GM21576 (cell line): ENCODE data around the gene NUAK2.

Experiments
- ATAC-seq: cut with Tn5 transposase; IDR thresholded peaks from one replicate; pipeline ENCODE4 v1.9.1; 2021; ENCODE audit warnings: mild to moderate bottlenecking, moderate library complexity; ENCODE audit not compliant: unreplicated experiment

Gene NUAK2

DNA sequence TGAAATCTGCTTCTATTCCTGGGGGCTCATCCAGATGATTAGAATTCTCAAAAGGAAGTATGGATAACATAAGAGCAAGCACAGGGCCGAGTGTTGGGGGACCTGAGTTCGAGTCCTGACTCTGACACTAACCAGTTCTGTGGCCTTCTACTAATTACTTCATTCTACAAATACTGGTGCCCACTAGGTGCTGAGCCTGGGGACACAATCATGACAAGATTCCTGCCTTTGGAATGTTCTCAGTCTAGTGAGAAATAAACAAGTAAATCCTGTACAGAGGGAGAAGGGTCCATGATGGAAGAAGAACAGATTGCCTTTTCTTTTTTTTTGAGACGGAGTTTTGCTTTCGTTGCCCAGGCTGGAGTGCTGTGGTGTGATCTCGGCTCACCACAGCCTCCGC lies 2.2 kb upstream of the NUAK2 start:
- no peak for ATAC-seq

DNA sequence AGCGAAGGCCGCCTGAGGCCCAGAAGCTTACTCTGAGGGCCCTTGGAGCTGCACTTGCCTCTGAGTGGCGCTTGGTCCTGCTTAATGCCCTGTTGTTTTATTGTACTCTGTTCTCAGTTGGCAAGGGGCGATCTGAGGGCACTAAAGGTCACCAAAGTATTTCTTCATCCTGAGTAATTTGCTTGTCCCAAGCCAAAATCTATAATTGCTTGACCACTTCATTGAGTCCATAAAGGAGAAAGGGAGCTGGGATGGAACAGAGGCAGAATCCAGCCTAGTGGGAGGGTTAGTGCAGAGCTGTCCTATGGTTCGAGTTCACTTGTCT lies 376 bp upstream of the NUAK2 start:
- ATAC-seq = no peak

- no peak for ATAC-seq
These were observed 2.2 kb downstream of the NUAK2 start for GRCh38 chr1:205319081-205320018.

GRCh38 chr1:205318231-205318991 lies 3.1 kb downstream of the NUAK2 start:
- no peak for ATAC-seq

DNA sequence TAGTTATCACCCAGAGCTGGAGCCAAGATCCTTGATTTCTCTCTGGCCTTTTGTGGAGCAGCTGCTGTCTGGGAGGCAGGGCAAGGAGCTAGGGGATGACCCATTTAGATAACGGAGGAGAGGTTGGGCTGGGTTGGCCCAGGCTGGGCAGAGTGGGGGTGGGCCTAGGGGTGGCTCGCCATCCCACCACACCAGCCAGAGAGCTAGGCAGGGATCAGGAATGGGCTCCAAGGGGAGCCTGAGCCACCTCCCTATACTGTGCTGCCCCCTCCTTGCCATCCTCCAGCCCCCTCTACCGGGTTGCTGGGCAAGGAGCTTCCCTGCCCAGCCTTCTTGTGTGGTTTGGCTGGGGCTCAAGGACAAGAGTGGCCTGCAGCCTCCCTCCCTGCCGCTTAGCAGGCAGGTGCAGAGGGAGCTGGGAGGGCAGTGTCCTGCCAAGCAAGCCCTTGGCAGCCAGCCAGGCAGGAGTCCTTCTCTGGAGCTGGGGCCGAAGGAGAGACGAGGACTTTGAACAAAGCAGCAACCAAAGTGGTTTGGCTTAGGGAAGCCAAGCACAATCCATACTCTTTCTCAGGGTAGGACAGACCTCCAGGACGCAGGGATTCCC lies 4.1 kb downstream of the NUAK2 start:
- no peak for ATAC-seq

DNA sequence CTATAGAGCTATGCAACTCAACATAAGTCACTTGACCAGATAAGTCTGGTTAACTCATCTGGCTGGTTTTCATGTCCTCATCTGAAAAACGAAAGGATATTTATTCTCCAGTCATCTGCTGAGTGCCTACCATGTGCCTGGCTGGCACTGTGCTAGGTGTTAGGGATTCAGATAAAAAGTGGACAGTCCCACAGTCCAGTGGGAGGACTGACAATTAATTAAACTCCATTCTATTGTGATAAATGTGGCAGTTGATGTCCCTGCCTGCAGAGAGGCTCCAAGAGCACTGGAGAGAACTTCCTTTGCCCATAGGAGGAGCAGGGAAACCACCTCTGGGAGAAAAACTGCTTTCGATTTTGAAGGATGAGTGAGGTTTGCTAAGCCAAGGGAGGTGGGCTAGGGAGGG lies 5.4 kb downstream of the NUAK2 start:
- no peak for ATAC-seq

- no peak for ATAC-seq
These were observed 6.4 kb downstream of the NUAK2 start for GRCh38 chr1:205315008-205315618.

- peak; percentile 45 for ATAC-seq
These were observed 7.8 kb downstream of the NUAK2 start for GRCh38 chr1:205313563-205314308.

DNA sequence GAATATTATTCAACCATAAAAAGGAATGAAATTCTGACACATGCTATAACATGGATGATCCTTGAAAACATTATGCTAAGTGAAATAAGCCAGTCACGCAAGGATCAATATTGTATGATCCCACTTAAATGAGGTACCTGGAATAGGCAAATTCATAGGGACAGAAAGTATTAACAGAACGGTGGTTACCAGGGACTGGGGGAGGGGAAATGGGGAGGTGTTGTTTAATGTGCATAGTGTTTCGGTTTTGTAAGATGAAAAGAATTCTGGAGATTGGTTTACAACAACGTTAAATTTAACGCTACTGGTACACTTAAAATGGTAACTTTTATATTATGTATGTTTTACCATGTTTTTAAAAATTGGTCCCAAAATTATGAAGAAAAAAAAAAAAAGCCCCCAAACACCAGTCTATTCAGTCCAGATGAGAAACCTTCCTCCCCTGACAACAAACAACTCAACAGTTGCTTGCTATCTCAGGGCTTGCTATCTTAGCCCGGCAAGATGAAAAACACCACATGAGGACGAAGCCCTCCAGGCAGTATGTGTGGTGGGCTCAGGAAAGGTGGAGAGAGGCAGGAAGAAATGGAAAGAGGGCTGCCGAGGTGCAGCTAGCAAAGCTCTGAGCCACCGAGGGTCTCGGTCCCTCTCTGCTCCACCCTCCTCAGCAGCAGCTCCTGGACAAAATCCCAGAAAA lies 8.5 kb downstream of the NUAK2 start:
- ATAC-seq = no peak

DNA sequence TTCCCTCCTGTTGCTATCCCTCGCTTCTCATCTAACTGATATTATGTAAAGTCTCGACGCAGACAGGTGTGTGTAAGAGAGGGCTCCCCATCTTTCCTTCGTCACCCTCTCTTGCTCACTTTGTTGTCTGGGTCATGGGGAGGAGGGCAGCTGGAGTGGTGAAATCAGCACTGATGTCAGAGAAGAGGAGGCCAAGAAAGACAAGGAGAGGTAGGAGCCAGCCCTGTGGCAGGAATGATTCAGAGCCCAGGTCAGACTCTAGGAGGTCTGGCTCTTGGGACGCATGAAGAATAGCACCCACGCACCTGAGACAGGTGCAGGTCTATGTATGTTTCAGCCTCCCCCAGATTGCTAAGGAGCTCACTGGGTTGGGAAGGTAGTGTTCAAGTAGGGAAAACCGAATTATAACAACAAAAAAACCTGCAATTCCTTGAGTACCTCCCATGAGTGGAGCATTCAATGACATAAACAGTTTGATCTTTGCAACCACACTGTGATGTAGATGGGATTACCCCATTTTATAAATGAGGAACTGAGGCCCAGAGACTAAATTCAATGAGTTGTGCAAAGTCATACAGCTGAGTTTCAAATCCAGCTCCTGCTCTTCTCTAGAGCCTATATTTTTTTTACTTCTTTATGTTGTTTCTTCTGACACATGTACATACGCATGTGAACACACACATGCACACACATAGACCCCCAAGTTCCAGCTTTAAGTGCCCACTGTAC lies 10.4 kb downstream of the NUAK2 start:
- ATAC-seq = no peak

DNA sequence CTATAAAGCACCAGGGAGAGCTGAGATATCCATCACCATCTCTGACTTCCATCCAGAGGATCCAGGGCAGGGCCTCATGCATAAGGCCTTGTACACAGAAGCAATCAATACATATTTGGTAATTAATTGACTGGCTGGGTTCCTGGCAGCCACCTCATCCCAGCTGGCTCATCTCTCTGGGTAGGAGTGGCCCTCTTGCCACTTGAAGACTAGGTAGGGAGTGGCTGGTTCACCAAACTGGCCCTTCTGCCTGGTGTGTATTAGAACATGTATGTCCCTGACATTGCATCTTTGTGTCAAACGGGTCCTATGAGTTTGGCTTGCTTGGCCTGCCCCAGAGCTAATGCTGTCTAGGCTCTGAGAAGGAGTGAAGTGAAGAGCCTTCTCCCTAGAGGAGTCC lies 11.8 kb downstream of the NUAK2 start:
- ATAC-seq = no peak

DNA sequence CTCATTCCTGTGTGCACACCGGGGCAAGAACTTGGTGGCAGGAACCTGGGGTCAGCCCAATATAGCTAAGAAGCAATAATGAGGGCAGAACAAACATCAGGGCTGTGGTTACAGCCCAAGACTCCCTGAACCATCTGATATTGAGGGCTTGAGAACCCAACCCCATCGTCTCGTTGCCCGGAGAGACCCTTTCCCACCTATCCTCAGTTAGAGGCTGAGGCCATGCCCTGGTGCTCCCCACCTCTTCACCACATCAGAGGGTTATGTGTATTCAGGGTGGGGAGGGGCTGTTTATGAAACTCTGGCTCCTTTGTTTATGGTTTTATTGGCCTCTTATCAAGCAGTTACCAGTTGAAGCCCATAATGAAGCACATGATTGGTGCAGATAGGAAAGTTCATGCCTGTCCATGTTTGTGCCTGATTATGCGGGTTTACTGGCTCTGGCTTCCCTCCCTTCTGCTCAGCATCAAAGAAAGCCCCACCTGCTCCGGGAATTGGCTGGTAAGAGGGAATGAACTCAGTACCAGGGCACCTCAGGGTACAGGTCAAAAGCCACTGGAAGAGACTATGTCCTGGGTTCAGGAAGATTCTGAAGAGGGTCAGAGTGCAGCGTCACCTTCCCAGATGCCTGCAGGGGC lies 14.5 kb downstream of the NUAK2 start:
- no peak for ATAC-seq

DNA sequence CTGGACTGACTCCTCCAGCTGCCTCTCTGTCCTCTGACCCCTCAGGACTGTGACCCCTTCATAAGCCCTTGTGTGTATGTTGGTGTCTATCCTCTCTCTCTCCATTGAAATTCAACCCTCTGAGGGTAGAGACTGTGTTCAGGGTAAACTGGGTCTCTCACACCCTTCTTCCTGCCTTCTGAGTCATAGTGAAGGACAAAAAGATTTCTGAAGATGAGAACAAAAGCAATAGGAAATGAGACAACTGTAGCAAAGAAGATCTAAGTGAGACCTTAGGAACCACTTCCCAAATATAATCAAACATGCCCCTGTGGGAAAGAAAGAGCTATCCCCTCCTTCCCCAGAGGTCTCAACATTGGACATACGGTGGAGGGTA lies 16.9 kb downstream of the NUAK2 start:
- ATAC-seq = no peak

- no peak for ATAC-seq
These were observed 17.4 kb downstream of the NUAK2 start for GRCh38 chr1:205304046-205304694.

GRCh38 chr1:205303247-205303888 lies 18.2 kb downstream of the NUAK2 start:
- ATAC-seq = no peak

GRCh38 chr1:205301842-205302588 lies 19.5 kb downstream of the NUAK2 start:
- ATAC-seq = no peak

DNA sequence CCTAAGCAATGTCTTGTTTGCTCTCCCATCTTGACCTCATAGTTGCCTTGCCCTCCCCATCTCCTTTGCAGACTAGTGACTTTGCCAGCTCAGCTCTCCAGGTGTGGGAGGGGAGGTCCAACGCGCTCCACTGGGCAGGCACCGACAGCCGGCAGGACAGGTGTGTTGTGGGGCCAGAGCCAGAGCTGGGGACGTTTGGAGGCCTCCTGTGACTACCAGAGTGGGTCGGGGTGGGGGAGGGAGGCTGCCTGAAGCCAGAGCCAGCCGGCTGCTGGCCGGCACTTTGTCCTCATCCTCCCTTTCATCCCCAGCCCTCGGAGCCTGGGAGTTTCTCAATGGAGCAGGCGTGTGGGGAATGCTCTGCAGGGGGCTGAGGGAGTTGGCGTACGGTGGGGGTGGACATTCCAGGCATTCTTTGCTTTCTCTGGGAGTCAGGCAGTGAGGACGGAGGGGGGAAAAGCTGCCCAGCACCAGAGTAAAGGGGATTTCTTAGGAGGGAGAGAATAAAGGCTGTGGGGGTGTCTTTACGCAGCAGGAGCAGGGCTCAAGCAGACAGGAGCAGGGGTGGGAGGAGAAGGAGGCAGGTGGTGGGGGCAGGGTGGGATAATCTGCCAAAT lies 20.2 kb downstream of the NUAK2 start:
- no peak for ATAC-seq
